ENCODE results near the gene SMAGP.

GRCh38 chr12:51306507-51306906 lies 36.3 kb upstream of the SMAGP start:
- TF ChIP-seq TAF1 (IDR thresholded peaks at IDR 0.05; ENCODE audit: borderline replicate concordance, low read depth, low read length): no peak
- TF ChIP-seq POLR2A (IDR thresholded peaks at IDR 0.05; ENCODE audit: low read depth, low read length): no peak
- TF ChIP-seq POLR2AphosphoS5 (IDR thresholded peaks at IDR 0.05; ENCODE audit: low read depth, low read length): no peak

Measured in GM12892 (cell line).